Stimulated activated effector memory CD8-positive, alpha-beta T cell treated with anti-CD3 and anti-CD28 coated beads, Interleukin-12 subunit alpha, Interleukin-12 subunit beta, amount 100 ng/mL, for 72 hours (primary cell): ENCODE results near the gene TRIM67.
A peak's percentile ranks its signal among the peaks of the same experiment; 100 is the strongest.

ENCODE experiments used
- ATAC-seq: fragments of 150-1000 bp; cut with Tn5 transposase; 2 replicates; pipeline ENCODE4 v1.10.0; 2021
- DNase-seq, 2 donors: peaks; one replicate each; pipeline ENCODE4 v3.0.0; 2021 to 2022; ENCODE audit warnings: low spot score in 2 of 2
- H3K27ac Mint-ChIP-seq: one replicate; pipeline ENCODE4 v1.8.0; 2022; ENCODE audit warnings: mild to moderate bottlenecking, mixed read lengths
- H3K36me3 Mint-ChIP-seq: one replicate; pipeline ENCODE4 v1.8.0; 2022; ENCODE audit warnings: mild to moderate bottlenecking, mixed read lengths
- H3K4me1 Mint-ChIP-seq: one replicate; pipeline ENCODE4 v1.8.0; 2022; ENCODE audit warnings: mixed read lengths
- H3K4me3 Mint-ChIP-seq: one replicate; pipeline ENCODE4 v1.8.0; 2022; ENCODE audit warnings: mild to moderate bottlenecking, mixed read lengths
- H3K9me3 Mint-ChIP-seq: one replicate; pipeline ENCODE4 v1.8.0; 2022; ENCODE audit warnings: mixed read lengths

TRIM67 gene

GRCh38 chr1:231187571-231187970, 25.7 kb downstream of the TRIM67 start:
- Mint-ChIP-seq H3K9me3 (no peaks in the 10 kb centered on the region), H3K4me3 (no peak overlapping the region), H3K4me1 (no peaks in the 10 kb centered on the region), H3K36me3 (no peaks in the 10 kb centered on the region), H3K27ac (no peak overlapping the region)
- ATAC-seq (no peak), DNase-seq (no peak)

DNA sequence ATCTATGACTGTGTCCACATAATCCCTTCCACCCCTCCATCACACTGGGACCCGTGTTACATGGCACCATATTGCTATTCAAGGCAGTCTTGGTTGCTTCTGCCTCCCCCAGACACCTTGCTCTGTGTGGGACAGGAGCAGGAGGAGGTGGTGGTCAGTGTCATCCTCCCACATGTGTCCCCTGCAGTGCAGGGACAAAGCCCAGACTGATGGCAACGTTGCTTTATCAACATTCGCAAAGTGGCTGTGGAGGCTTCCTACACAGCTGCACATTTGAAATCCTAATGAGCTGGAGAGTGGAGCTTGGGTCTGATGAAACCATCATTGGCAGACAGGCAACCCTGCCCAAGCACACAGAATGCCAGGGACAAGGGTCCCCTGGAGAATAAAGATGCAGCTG, 26.2 kb downstream of the TRIM67 start:
- Mint-ChIP-seq H3K4me1 (no peaks in the 10 kb centered on the region), H3K9me3 (no peaks in the 10 kb centered on the region), H3K27ac (no peak overlapping the region), H3K36me3 (no peaks in the 10 kb centered on the region), H3K4me3 (no peak overlapping the region)
- ATAC-seq (no peak), DNase-seq (no peak)

GRCh38 chr1:231188768-231189167, 26.9 kb downstream of the TRIM67 start:
- no peak overlapping the region for H3K4me3 Mint-ChIP-seq
- no peak overlapping the region for H3K27ac Mint-ChIP-seq
- ATAC-seq: no peak
- H3K36me3 Mint-ChIP-seq: no peaks in the 10 kb centered on the region
- no peak for DNase-seq
- no peaks in the 10 kb centered on the region for H3K4me1 Mint-ChIP-seq
- no peaks in the 10 kb centered on the region for H3K9me3 Mint-ChIP-seq

DNA sequence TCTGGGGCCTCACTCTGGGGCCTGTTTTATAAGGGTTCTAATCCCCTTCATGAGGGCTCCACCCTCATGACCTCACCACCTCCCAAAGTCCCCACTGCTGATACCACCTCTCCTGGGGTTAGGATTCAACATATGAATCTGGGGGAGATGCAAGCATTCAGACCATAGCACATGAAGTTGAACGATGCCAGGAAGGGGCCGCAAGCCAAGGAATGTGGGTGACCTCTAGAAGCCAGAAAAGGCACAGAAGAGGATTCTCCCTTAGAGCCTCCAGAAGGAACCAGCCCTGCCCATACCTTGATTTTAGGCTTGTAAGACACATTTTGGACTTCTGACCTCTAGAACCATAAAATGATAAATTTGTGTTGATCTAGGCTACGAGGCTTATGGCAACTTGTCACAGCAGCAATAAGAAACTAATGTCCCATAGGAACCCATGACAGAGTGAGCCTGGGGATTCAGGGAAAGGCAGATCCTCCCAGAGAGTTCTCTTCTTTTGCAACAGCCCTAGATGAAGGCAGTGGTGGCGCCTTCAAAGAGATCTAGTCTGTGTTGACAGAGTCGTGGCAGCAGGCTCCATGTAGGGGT, 27.9 kb downstream of the TRIM67 start:
- ATAC-seq (no peak), DNase-seq (no peak)
- Mint-ChIP-seq H3K36me3 (no peaks in the 10 kb centered on the region), H3K4me1 (no peaks in the 10 kb centered on the region), H3K27ac (no peak overlapping the region), H3K4me3 (no peak overlapping the region), H3K9me3 (no peaks in the 10 kb centered on the region)

DNA sequence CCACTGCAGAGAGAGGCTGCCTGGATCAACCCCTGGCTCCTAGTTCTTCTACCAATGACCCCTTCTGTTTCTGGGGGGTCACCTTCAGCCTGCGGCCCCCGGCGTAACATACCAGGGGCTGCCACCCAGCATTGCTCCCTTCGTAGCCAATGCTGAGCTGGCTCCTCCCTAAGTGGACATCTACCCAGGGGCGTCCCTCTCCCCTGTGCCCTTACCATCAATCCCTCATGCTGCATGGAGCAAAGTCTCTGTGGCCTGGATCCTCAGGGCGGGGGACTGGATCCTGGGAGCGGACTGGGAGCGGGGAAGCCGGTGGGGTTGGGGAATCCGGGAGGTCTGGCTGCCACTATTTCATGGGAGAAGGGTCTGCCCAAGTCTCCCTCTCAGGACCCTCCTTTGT, 28.6 kb downstream of the TRIM67 start:
- Mint-ChIP-seq H3K9me3 (no peaks in the 10 kb centered on the region), H3K27ac (no peak overlapping the region), H3K4me1 (no peaks in the 10 kb centered on the region), H3K36me3 (no peaks in the 10 kb centered on the region), H3K4me3 (no peak overlapping the region)
- DNase-seq (no peak), ATAC-seq (no peak)

GRCh38 chr1:231192620-231193163, 30.8 kb downstream of the TRIM67 start:
- Mint-ChIP-seq H3K27ac (no peak overlapping the region), H3K4me1 (no peaks in the 10 kb centered on the region), H3K36me3 (no peaks in the 10 kb centered on the region), H3K4me3 (no peak overlapping the region), H3K9me3 (no peaks in the 10 kb centered on the region)
- ATAC-seq: no peak
- no peak for DNase-seq

DNA sequence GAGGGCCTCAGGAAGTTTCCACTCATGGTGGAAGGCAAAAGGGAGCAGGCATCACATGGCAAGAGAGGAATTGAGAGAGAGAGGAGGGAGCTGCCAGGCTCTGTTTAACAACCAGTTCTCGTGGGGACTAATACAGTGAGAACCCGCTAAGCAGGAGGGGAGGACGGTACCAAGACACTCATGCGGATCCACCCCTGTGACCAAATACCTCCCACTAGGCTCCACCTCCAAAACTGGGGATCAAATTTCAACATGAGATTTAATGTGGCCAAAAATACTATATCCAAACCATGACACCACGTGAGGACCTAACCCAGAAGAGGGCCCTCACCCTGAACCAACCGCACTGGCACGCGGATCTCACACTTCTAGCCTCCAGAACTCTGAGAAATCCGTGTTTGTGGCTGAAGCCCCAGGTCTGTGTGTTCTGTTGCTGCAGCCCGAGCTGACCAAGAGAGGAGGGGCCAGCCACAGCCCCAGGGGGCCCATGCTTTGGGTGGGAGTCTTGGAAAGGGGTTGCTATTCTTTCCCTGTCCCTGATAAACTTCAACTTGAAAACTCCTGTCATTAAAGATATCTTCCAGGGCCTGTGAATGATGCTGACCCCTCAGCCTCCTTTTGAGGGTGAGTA, 32.0 kb downstream of the TRIM67 start:
- DNase-seq (no peak), ATAC-seq (no peak)
- no peaks in the 10 kb centered on the region for H3K36me3 Mint-ChIP-seq
- H3K9me3 Mint-ChIP-seq: no peaks in the 10 kb centered on the region
- H3K4me1 Mint-ChIP-seq: no peaks in the 10 kb centered on the region
- no peak overlapping the region for H3K4me3 Mint-ChIP-seq
- H3K27ac Mint-ChIP-seq: no peak overlapping the region

DNA sequence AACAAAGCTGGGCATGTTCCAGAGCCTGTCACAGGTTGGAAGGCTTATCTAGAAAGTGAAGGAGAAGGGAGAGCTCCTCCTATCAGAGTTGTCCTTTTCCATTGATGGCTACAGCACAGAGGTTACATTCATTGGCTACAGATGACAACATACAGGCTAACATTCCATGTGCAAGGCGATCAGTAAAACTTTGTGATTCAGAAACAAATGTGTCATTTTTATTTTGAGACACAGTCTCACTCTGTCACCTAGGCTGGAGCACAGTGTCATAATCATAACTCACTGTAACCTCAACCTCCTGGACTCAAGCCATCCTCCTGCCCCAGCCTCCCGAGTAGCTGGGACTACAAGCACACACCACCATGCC, 32.6 kb downstream of the TRIM67 start:
- Mint-ChIP-seq H3K4me3 (no peak overlapping the region), H3K36me3 (no peaks in the 10 kb centered on the region), H3K27ac (no peak overlapping the region), H3K9me3 (no peaks in the 10 kb centered on the region), H3K4me1 (no peaks in the 10 kb centered on the region)
- ATAC-seq (no peak), DNase-seq (no peak)

GRCh38 chr1:231194843-231195516, 33.1 kb downstream of the TRIM67 start:
- ATAC-seq: no peak
- H3K4me1 Mint-ChIP-seq: no peaks in the 10 kb centered on the region
- H3K36me3 Mint-ChIP-seq: no peaks in the 10 kb centered on the region
- DNase-seq: no peak
- H3K9me3 Mint-ChIP-seq: no peaks in the 10 kb centered on the region
- no peak overlapping the region for H3K4me3 Mint-ChIP-seq
- H3K27ac Mint-ChIP-seq: no peak overlapping the region

DNA sequence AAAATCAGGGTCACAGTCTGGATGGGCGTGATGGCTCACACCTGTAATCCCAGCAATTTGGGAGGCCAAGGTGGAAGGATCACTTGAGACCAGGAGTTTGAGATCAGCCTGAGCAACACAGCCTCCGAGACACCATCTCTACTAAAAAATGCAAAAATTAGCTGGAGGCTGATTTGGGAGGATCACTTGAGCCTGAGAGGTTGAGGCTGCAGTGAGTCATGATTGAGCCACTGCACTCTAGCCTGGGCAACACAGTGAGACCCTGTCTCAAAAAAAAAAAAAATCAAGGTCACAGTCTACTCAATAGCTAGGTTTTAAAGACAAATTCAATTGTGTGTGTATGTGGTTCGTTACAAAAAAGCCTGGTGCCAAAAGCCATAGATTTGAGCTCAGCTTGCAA, 34.4 kb downstream of the TRIM67 start:
- DNase-seq (no peak), ATAC-seq (no peak)
- H3K9me3 Mint-ChIP-seq: no peaks in the 10 kb centered on the region
- H3K4me1 Mint-ChIP-seq: no peaks in the 10 kb centered on the region
- H3K36me3 Mint-ChIP-seq: no peaks in the 10 kb centered on the region
- H3K27ac Mint-ChIP-seq: no peak overlapping the region
- no peak overlapping the region for H3K4me3 Mint-ChIP-seq

DNA sequence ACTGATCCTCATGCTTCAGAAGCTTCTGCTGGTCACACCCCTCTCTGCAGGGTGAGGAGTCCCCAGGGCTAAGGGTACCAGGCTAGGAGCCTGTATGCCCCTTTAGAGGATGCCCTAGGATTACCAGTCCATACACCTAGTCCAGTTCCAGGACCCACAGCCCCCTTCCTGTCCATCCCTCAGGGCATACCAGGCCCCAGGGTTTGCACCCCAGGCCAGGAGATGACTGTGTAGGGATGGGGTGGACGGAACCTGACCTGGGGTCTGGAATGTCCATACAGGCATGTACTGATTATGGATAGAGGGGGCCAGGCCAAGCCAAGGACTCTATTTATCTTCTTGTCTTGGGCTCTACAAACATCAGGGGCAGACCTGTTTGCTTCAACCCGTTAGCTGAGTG, 34.9 kb downstream of the TRIM67 start:
- DNase-seq: no peak
- Mint-ChIP-seq H3K4me3 (no peak overlapping the region), H3K9me3 (no peaks in the 10 kb centered on the region), H3K4me1 (peaks cover 4% of the 10 kb centered on the region), H3K27ac (no peak overlapping the region), H3K36me3 (no peaks in the 10 kb centered on the region)
- ATAC-seq: no peak

- no peaks in the 10 kb centered on the region for H3K9me3 Mint-ChIP-seq
- no peak for DNase-seq
- no peaks in the 10 kb centered on the region for H3K36me3 Mint-ChIP-seq
Observed at GRCh38 chr1:231199868-231200267, 38.0 kb downstream of the TRIM67 start.

DNA sequence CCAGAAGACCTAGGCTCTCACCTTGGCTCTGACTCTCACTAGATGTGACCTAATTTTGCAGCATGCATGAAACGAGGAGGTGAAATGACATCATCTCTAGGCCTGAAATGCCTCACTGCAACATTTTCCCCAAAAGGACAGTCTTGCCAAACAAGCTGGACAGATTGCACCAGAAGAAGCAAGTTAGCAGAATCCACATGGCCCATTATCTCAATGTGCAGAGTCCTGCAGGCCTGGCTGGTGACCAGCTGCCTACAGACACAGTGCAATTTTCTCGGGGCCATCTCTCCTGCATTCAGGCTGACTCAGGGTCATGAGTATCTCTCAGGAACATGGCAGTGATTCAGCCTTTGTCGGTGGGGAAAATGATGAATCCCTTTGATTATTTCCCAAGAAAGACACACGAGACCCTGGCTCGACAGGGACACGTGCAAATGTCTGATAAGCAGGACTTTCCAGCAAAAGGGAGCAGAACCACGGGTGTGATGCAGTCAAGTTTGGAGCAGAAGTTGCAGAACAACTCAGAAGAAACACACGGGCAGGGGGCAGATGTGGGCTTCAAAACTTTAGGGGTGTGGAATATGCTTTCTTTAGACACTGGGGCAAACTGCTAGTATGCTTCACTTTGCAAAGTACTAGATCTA, 38.7 kb downstream of the TRIM67 start:
- Mint-ChIP-seq H3K4me3 (no peak overlapping the region), H3K4me1 (peaks cover 8% of the 10 kb centered on the region), H3K27ac (no peak overlapping the region), H3K36me3 (no peaks in the 10 kb centered on the region), H3K9me3 (no peaks in the 10 kb centered on the region)
- DNase-seq: no peak
- no peak for ATAC-seq

More at GRCh38 chr1:231199868-231200267, 38.0 kb downstream of the TRIM67 start:
- ATAC-seq: no peak
- Mint-ChIP-seq H3K4me3 (no peak overlapping the region), H3K27ac (no peak overlapping the region), H3K4me1 (peaks cover 8% of the 10 kb centered on the region)

DNA sequence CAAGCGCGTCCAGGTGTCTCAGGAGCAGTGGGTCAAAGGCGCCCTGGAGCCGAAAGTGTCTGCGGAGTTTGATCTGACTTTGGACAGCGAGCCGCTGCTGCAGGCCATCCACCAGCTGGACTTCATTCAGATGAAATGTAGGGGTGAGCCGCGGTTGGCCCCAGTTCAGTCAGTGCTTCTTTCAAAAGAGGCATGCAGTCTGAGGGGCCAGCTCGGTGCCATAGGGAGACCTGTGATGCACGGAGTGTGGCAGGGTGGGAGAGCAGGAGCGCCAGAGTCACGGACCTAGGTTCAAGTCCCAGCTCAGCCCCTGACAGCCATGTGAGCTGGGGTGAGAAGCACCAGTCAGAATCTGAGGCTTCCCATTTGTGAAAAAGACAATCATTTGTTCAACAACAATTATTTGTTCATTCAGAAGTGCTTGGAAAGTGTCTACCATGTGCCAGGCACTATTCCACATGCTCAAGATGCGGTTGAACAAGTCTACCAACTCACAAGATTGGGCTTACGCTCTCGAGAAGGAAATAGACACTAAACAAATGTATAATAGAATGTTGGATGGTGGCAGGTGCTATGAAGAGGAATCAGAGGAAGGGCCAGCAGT, 39.6 kb downstream of the TRIM67 start:
- Mint-ChIP-seq H3K4me1 (peaks cover 8% of the 10 kb centered on the region), H3K4me3 (no peak overlapping the region), H3K9me3 (no peaks in the 10 kb centered on the region), H3K27ac (no peak overlapping the region), H3K36me3 (no peaks in the 10 kb centered on the region)
- ATAC-seq: no peak
- DNase-seq: no peak

DNA sequence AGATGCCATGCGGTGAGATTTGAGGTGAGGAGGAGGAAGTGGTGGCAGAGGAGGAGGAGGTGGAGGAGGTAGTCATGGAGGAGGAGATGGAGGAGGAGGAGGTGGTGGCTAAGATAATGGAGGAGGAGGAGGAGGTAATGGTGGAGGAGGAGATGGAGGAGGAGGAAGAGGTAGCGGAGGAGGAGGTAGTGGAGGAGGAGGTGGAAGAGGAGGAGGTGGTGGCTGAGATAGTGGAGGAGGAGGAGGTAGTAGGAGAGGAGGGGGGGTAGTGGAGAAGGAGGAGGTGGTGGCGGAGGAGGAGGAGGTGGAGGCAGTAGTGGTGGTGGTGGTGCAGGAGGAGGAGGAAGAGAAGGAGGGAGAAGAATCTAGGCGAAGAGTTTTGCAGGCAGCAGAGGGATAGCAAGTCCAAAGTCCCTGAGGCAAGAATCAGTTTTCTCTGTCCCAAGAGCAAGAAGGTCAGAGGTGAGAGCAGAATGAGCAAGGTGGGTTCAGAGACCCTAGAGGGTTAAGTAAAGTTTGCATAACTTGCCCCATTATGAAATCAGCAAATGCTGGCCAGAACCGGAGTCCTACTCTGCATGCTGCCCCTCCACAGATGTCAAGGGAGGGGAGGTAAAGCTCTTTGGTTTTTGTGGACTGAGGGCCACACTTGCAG, 40.2 kb downstream of the TRIM67 start:
- DNase-seq (no peak), ATAC-seq (peak; percentile 20)
- Mint-ChIP-seq H3K27ac (no peak overlapping the region), H3K36me3 (no peaks in the 10 kb centered on the region), H3K9me3 (no peaks in the 10 kb centered on the region), H3K4me3 (no peak overlapping the region), H3K4me1 (peaks cover 8% of the 10 kb centered on the region)
